ENCODE measurements around the gene ARHGDIG.

The ARHGDIG gene

GRCh38 chr16:282491-282890, 2.1 kb downstream of the ARHGDIG start:
- H3K27ac Mint-ChIP-seq = no peak overlapping the region
- H3K4me3 Mint-ChIP-seq = no peak overlapping the region
- no peak for DNase-seq
- peaks cover 19% of the 10 kb centered on the region for H3K27me3 Mint-ChIP-seq
- H3K36me3 Mint-ChIP-seq (ENCODE audit: low read depth) = peaks cover 12% of the 10 kb centered on the region
- H3K9me3 Mint-ChIP-seq = no peaks in the 10 kb centered on the region
- peaks cover 7% of the 10 kb centered on the region for H3K4me1 Mint-ChIP-seq (ENCODE audit: low read depth)

GRCh38 chr16:283033-283805, 2.8 kb downstream of the ARHGDIG start, which contains the start of gene PDIA2:
Gene PDIA2 (plus strand): TSS chr16:283164. CDS start chr16:283170, 6 bp downstream.
- no peak for DNase-seq
- H3K27ac Mint-ChIP-seq = no peak within 1 kb of the TSS
- no peaks in the 10 kb centered on the region for H3K9me3 Mint-ChIP-seq
- H3K27me3 Mint-ChIP-seq = peaks cover 19% of the 10 kb centered on the region
- peaks cover 7% of the 10 kb centered on the region for H3K4me1 Mint-ChIP-seq (ENCODE audit: low read depth)
- H3K4me3 Mint-ChIP-seq = no peak within 1 kb of the TSS
- H3K36me3 Mint-ChIP-seq (ENCODE audit: low read depth) = peaks cover 18% of the 10 kb centered on the region

- DNase-seq = no peak
- Mint-ChIP-seq H3K27me3 (peaks cover 12% of the 10 kb centered on the region), H3K9me3 (no peaks in the 10 kb centered on the region), H3K4me3 (no peak overlapping the region), H3K36me3 (ENCODE audit: low read depth) (peaks cover 25% of the 10 kb centered on the region), H3K27ac (no peak overlapping the region), H3K4me1 (ENCODE audit: low read depth) (peaks cover 2% of the 10 kb centered on the region)
These were observed 4.1 kb downstream of the ARHGDIG start for GRCh38 chr16:284204-285120.

- Mint-ChIP-seq H3K9me3 (no peaks in the 10 kb centered on the region), H3K27ac (no peak overlapping the region)
- DNase-seq = no peak
These were observed 5.0 kb downstream of the ARHGDIG start for GRCh38 chr16:285146-286055.

GRCh38 chr16:286491-287297, 6.3 kb downstream of the ARHGDIG start:
- Mint-ChIP-seq H3K4me3 (no peak overlapping the region), H3K9me3 (no peaks in the 10 kb centered on the region), H3K36me3 (ENCODE audit: low read depth) (peaks cover 45% of the 10 kb centered on the region), H3K4me1 (ENCODE audit: low read depth) (no peaks in the 10 kb centered on the region), H3K27me3 (peaks cover 6% of the 10 kb centered on the region), H3K27ac (no peak overlapping the region)
- no peak for DNase-seq

More at GRCh38 chr16:285146-286055, 5.0 kb downstream of the ARHGDIG start:
- peaks cover 2% of the 10 kb centered on the region for H3K4me1 Mint-ChIP-seq (ENCODE audit: low read depth)
- H3K27me3 Mint-ChIP-seq = peaks cover 9% of the 10 kb centered on the region
- peaks cover 32% of the 10 kb centered on the region for H3K36me3 Mint-ChIP-seq (ENCODE audit: low read depth)
- H3K4me3 Mint-ChIP-seq = no peak overlapping the region

GRCh38 chr16:287298-287811, 7.0 kb downstream of the ARHGDIG start:
- DNase-seq = no peak
- H3K27me3 Mint-ChIP-seq = peaks cover 2% of the 10 kb centered on the region
- peaks cover 47% of the 10 kb centered on the region for H3K36me3 Mint-ChIP-seq (ENCODE audit: low read depth)
- no peak overlapping the region for H3K27ac Mint-ChIP-seq
- H3K4me1 Mint-ChIP-seq (ENCODE audit: low read depth) = no peaks in the 10 kb centered on the region
- no peak overlapping the region for H3K4me3 Mint-ChIP-seq
- no peaks in the 10 kb centered on the region for H3K9me3 Mint-ChIP-seq

- no peak for DNase-seq
- Mint-ChIP-seq H3K27ac (no peak overlapping the region), H3K36me3 (ENCODE audit: low read depth) (peaks cover 54% of the 10 kb centered on the region), H3K9me3 (no peaks in the 10 kb centered on the region), H3K4me1 (ENCODE audit: low read depth) (no peaks in the 10 kb centered on the region), H3K27me3 (no peaks in the 10 kb centered on the region), H3K4me3 (no peak overlapping the region)
These were observed 7.9 kb downstream of the ARHGDIG start for GRCh38 chr16:287981-288920.

GRCh38 chr16:289395-289997, 9.1 kb downstream of the ARHGDIG start:
- Mint-ChIP-seq H3K4me1 (ENCODE audit: low read depth) (no peaks in the 10 kb centered on the region), H3K9me3 (no peaks in the 10 kb centered on the region), H3K27ac (no peak overlapping the region), H3K27me3 (no peaks in the 10 kb centered on the region), H3K36me3 (ENCODE audit: low read depth) (peaks cover 62% of the 10 kb centered on the region), H3K4me3 (no peak overlapping the region)
- DNase-seq = no peak

- no peaks in the 10 kb centered on the region for H3K4me1 Mint-ChIP-seq (ENCODE audit: low read depth)
- DNase-seq = no peak
- H3K36me3 Mint-ChIP-seq (ENCODE audit: low read depth) = peaks cover 62% of the 10 kb centered on the region
- no peak overlapping the region for H3K4me3 Mint-ChIP-seq
- no peaks in the 10 kb centered on the region for H3K27me3 Mint-ChIP-seq
- H3K9me3 Mint-ChIP-seq = no peaks in the 10 kb centered on the region
- H3K27ac Mint-ChIP-seq = no peak overlapping the region
These were observed 9.8 kb downstream of the ARHGDIG start for GRCh38 chr16:290015-290680.

- DNase-seq = no peak
- Mint-ChIP-seq H3K27me3 (no peaks in the 10 kb centered on the region), H3K27ac (no peak overlapping the region), H3K4me1 (ENCODE audit: low read depth) (no peaks in the 10 kb centered on the region), H3K4me3 (no peak overlapping the region), H3K36me3 (ENCODE audit: low read depth) (peaks cover 62% of the 10 kb centered on the region), H3K9me3 (no peaks in the 10 kb centered on the region)
These were observed 10.5 kb downstream of the ARHGDIG start for GRCh38 chr16:290681-291405.

GRCh38 chr16:291539-291938, 11.1 kb downstream of the ARHGDIG start:
- no peak overlapping the region for H3K27ac Mint-ChIP-seq
- DNase-seq = no peak
- H3K36me3 Mint-ChIP-seq (ENCODE audit: low read depth) = peaks cover 59% of the 10 kb centered on the region
- no peaks in the 10 kb centered on the region for H3K4me1 Mint-ChIP-seq (ENCODE audit: low read depth)
- H3K4me3 Mint-ChIP-seq = no peak overlapping the region
- H3K27me3 Mint-ChIP-seq = no peaks in the 10 kb centered on the region
- no peaks in the 10 kb centered on the region for H3K9me3 Mint-ChIP-seq

Measured in activated T-cell treated with anti-CD3 and anti-CD28 coated beads, Interleukin-2, amount 50 U/mL, for 24 hours (primary cell).